H1 (cell line): Measurements from ENCODE around the gene MBD3. TPM values are rescaled to one million over a fixed set of nuclear protein-coding genes. Genes with fewer than 3 reads are reported as not detected.

Experiments used
- CTCF ChIA-PET: fragments of 300-600 bp; sonication (Branson Sonifier 250); formaldehyde crosslinking; loops from one replicate; lab custom pipeline; 2021; ENCODE audit not compliant: partially characterized antibody; lab: Charles Lee
- POLR2A ChIA-PET: fragments of 300-600 bp; sonication (Branson Sonifier 250); formaldehyde crosslinking; loops from one replicate; lab custom pipeline; 2021; ENCODE audit warnings: inconsistent platforms; ENCODE audit not compliant: partially characterized antibody; lab: Charles Lee
- DNase-seq, 2 experiments: peaks; one replicate each; pipeline versions ENCODE4 v3.0.0 to v3.0.0-alpha.2; 2010 to 2022; ENCODE audit warnings: low spot score in 2 of 2, low read depth in 1 of 2, mixed read lengths in 1 of 2
- FAIRE-seq: peaks from 2 replicates; lab custom pipeline; 2011; peaks lifted over from hg19 to GRCh38; lab: Jason Lieb, UNC
- H2AFZ ChIP-seq: 2 replicates; pipeline ENCODE4 v1.8.1; 2012; ENCODE audit warnings: low read length, inconsistent platforms
- H2AK5ac ChIP-seq: 2 replicates; pipeline ENCODE4 v1.6.1; 2013; ENCODE audit warnings: low read depth, low read length
- H2BK120ac ChIP-seq: replicated peaks from 2 replicates; pipeline ENCODE3; 2013; ENCODE audit warnings: low read depth, low read length, inconsistent platforms
- H2BK12ac ChIP-seq: 2 replicates; pipeline ENCODE4 v1.6.1; 2013; ENCODE audit warnings: low read depth, low read length
- H2BK15ac ChIP-seq: 2 replicates; pipeline ENCODE4 v1.6.1; 2013; ENCODE audit warnings: low read length
- H2BK20ac ChIP-seq: 2 replicates; pipeline ENCODE4 v1.6.1; 2013; ENCODE audit warnings: low read length
- H2BK5ac ChIP-seq: 2 replicates; pipeline ENCODE4 v1.6.1; 2013; ENCODE audit warnings: low read depth, low read length
- H3K14ac ChIP-seq: 2 replicates; pipeline ENCODE4 v1.6.1; 2013; ENCODE audit warnings: inconsistent platforms; ENCODE audit not compliant: insufficient read length
- H3K18ac ChIP-seq: 2 replicates; pipeline ENCODE4 v1.6.1; 2013; ENCODE audit warnings: low read length; ENCODE audit errors: extremely low read depth
- H3K23ac ChIP-seq: 2 replicates; pipeline ENCODE4 v1.6.1; 2013; ENCODE audit warnings: inconsistent platforms; ENCODE audit not compliant: insufficient read length
- H3K23me2 ChIP-seq: 2 replicates; pipeline ENCODE4 v1.6.1; 2013; ENCODE audit warnings: low read depth, low read length
- H3K27ac ChIP-seq: 2 replicates; pipeline ENCODE4 v1.6.1; 2011; ENCODE audit warnings: low read depth, low read length, inconsistent platforms
- H3K27me3 ChIP-seq, 4 experiments: replicated peaks in 1 of 4; 1 replicate in 1 of 4; 2 replicates in 3 of 4; pipeline versions ENCODE4 v1.6.1 to v1.8.1; 2011 to 2013; ENCODE audit warnings: low read length in 3 of 4, mild to moderate bottlenecking in 3 of 4, inconsistent platforms in 2 of 4, mixed read lengths in 2 of 4, moderate library complexity in 1 of 4; ENCODE audit not compliant: control insufficient read depth in 3 of 4, insufficient read depth in 3 of 4; ENCODE audit errors: extremely low read depth in 1 of 4
- H3K36me3 ChIP-seq, 4 experiments: 2 replicates each; pipeline versions ENCODE4 v1.6.1 to v1.8.1; 2011 to 2013; ENCODE audit warnings: mild to moderate bottlenecking in 4 of 4, low read length in 3 of 4, moderate library complexity in 2 of 4, control low read depth in 1 of 4, inconsistent platforms in 1 of 4; ENCODE audit not compliant: insufficient read depth in 4 of 4, control insufficient read depth in 2 of 4
- H3K4ac ChIP-seq: replicated peaks from 2 replicates; pipeline ENCODE3; 2013; ENCODE audit warnings: low read length, low read depth, mixed read lengths, inconsistent platforms; ENCODE audit not compliant: insufficient read length
- H3K4me1 ChIP-seq, 4 experiments: replicated peaks in 1 of 4; 1 replicate in 1 of 4; 2 replicates in 3 of 4; pipeline versions ENCODE4 v1.6.1 to v1.8.1; 2011 to 2013; ENCODE audit warnings: low read length in 3 of 4, inconsistent platforms in 2 of 4, mixed read lengths in 1 of 4; ENCODE audit not compliant: insufficient read depth in 4 of 4, control insufficient read depth in 3 of 4
- H3K4me2 ChIP-seq, 2 experiments: 2 replicates each; pipeline versions ENCODE4 v1.6.1 to v1.8.1; 2011 to 2013; ENCODE audit warnings: low read depth in 2 of 2, low read length in 2 of 2, control low read depth in 1 of 2, inconsistent platforms in 1 of 2, mild to moderate bottlenecking in 1 of 2; ENCODE audit not compliant: insufficient read depth in 1 of 2
- H3K4me3 ChIP-seq, 4 experiments: fragments of 200-600, 300-600 bp in 1 of 4; sonication (generic), shearing (Covaris generic), sonication (Bioruptor Twin) in 1 of 4; 2 replicates each; pipeline versions ENCODE4 v1.5.1 to v1.8.1; 2011 to 2016; ENCODE audit warnings: low read length in 4 of 4, low read depth in 3 of 4, control low read depth in 2 of 4, inconsistent platforms in 2 of 4, mild to moderate bottlenecking in 2 of 4, mixed read lengths in 1 of 4, moderate library complexity in 1 of 4; ENCODE audit not compliant: insufficient read depth in 2 of 4; ENCODE audit errors: extremely low read depth in 1 of 4
- H3K56ac ChIP-seq: replicated peaks from 2 replicates; pipeline ENCODE3; 2013; ENCODE audit warnings: low read depth, mild to moderate bottlenecking, mixed read lengths, low read length, inconsistent platforms; ENCODE audit not compliant: insufficient read length
- H3K79me1 ChIP-seq: 2 replicates; pipeline ENCODE4 v1.6.1; 2013; ENCODE audit warnings: low read depth, low read length, control low read depth
- H3K79me2 ChIP-seq, 2 experiments: 2 replicates each; pipeline versions ENCODE4 v1.6.1 to v1.8.1; 2012 to 2013; ENCODE audit warnings: low read length in 2 of 2, mild to moderate bottlenecking in 2 of 2, inconsistent platforms in 1 of 2; ENCODE audit not compliant: insufficient read depth in 2 of 2, control insufficient read depth in 1 of 2
- H3K9ac ChIP-seq, 4 experiments: replicated peaks in 1 of 4; 1 replicate in 1 of 4; 2 replicates in 3 of 4; pipeline versions ENCODE4 v1.6.1 to v1.8.1; 2011 to 2013; ENCODE audit warnings: low read depth in 3 of 4, low read length in 3 of 4, control low read depth in 2 of 4, mild to moderate bottlenecking in 2 of 4, moderate library complexity in 2 of 4, inconsistent platforms in 1 of 4; ENCODE audit errors: extremely low read depth in 1 of 4
- H3K9me3 ChIP-seq, 2 experiments: 2 replicates each; pipeline versions ENCODE4 v1.6.1 to v1.8.1; 2012 to 2013; ENCODE audit warnings: mild to moderate bottlenecking in 2 of 2, moderate library complexity in 2 of 2, control low read depth in 1 of 2, inconsistent platforms in 1 of 2, low read depth in 1 of 2, low read length in 1 of 2, mixed read lengths in 1 of 2; ENCODE audit not compliant: insufficient read depth in 2 of 2
- H4K20me1 ChIP-seq, 2 experiments: replicated peaks in 1 of 2; 2 replicates each; pipeline versions ENCODE3 to v1.8.1; 2011 to 2013; ENCODE audit warnings: inconsistent platforms in 2 of 2, low read length in 2 of 2, mild to moderate bottlenecking in 1 of 2; ENCODE audit not compliant: insufficient read depth in 2 of 2, control insufficient read depth in 1 of 2
- H4K5ac ChIP-seq: 2 replicates; pipeline ENCODE4 v1.6.1; 2013; ENCODE audit warnings: low read length, low read depth, mixed read lengths, inconsistent platforms; ENCODE audit not compliant: insufficient read length
- H4K8ac ChIP-seq: 2 replicates; pipeline ENCODE4 v1.8.0; 2013; ENCODE audit warnings: mild to moderate bottlenecking, moderate library complexity, low read length, inconsistent platforms; ENCODE audit not compliant: insufficient read depth; ENCODE audit errors: extremely low read depth
- H4K91ac ChIP-seq: replicated peaks from 2 replicates; pipeline ENCODE3; 2013; ENCODE audit warnings: low read length, mixed read lengths, inconsistent platforms; ENCODE audit not compliant: insufficient read length
- CBX5 ChIP-seq: fragments of 300-800, 300-1000 bp; sonication (generic); IDR thresholded peaks from 2 replicates; pipeline ENCODE4 v1.7.1; 2016; ENCODE audit warnings: antibody characterized with exemption, low read length, low read depth
- CBX8 ChIP-seq: fragments of 300-800, 300-1000 bp; sonication (generic); IDR thresholded peaks from 2 replicates; pipeline ENCODE4 v1.7.1; 2016; ENCODE audit warnings: low read depth, low read length, borderline replicate concordance
- CHD2 ChIP-seq: IDR thresholded peaks from 2 replicates; pipeline ENCODE4 v1.6.1; 2012; ENCODE audit warnings: low read length, improper control_type of control experiment
- CTCF ChIP-seq, 3 experiments: IDR thresholded peaks; 1 replicate in 2 of 3; 2 replicates in 1 of 3; pipeline versions ENCODE4 v1.5.1 to v1.6.1; 2011; ENCODE audit warnings: low read length in 3 of 3, mild to moderate bottlenecking in 3 of 3, inconsistent platforms in 2 of 3, low read depth in 1 of 3, moderate library complexity in 1 of 3; ENCODE audit not compliant: insufficient read depth in 1 of 3; ENCODE audit errors: control extremely low read depth in 1 of 3
- EGR1 ChIP-seq: IDR thresholded peaks from 2 replicates; pipeline ENCODE4 v1.6.1; 2011; ENCODE audit warnings: low read depth, low read length, borderline replicate concordance
- FOSL1 ChIP-seq: IDR thresholded peaks from 2 replicates; pipeline ENCODE4 v1.6.1; 2011; ENCODE audit warnings: mild to moderate bottlenecking, low read depth, low read length, moderate library complexity; ENCODE audit not compliant: insufficient read depth
- RXRA ChIP-seq: IDR thresholded peaks from 2 replicates; pipeline ENCODE4 v1.6.1; 2011; ENCODE audit warnings: low read depth, mild to moderate bottlenecking, low read length, moderate library complexity; ENCODE audit not compliant: insufficient read depth
- SIRT6 ChIP-seq: IDR thresholded peaks from one replicate; pipeline ENCODE4 v1.7.1; 2012; ENCODE audit warnings: low read length, inconsistent platforms
- SP1 ChIP-seq: IDR thresholded peaks from 2 replicates; pipeline ENCODE4 v1.6.1; 2011; ENCODE audit warnings: low read depth, low read length
- SP2 ChIP-seq: IDR thresholded peaks from 2 replicates; pipeline ENCODE4 v1.6.1; 2012; ENCODE audit warnings: mild to moderate bottlenecking, low read length, inconsistent platforms
- SUZ12 ChIP-seq: fragments of 200-600 bp; sonication (generic); IDR thresholded peaks from 2 replicates; pipeline ENCODE4 v1.6.1; 2012; ENCODE audit warnings: mild to moderate bottlenecking, inconsistent platforms, low read length, moderate library complexity, mixed read lengths
- TBP ChIP-seq: IDR thresholded peaks from 2 replicates; pipeline ENCODE4 v1.6.1; 2011; ENCODE audit warnings: low read depth, low read length, improper control_type of control experiment
- WGBS, 2 experiments: shearing (Covaris generic) in 1 of 2; methylation state at CpG; one replicate each; pipeline versions ENCODE4 v1.1.6 to v1.1.7; 2013 to 2015; ENCODE audit warnings: low lambda C conversion rate in 2 of 2, mixed read lengths in 2 of 2, inconsistent platforms in 1 of 2, low coverage in 1 of 2, missing lambda C conversion rate in 1 of 2; ENCODE audit not compliant: insufficient replicate concordance in 2 of 2, insufficient coverage in 1 of 2, insufficient read length in 1 of 2; ENCODE audit errors: extremely low coverage in 1 of 2, missing lambda C conversion rate in 1 of 2; 5-methylcytosine and 5-hydroxymethylcytosine counted together
- polyA plus RNA-seq, 7 experiments: library from polyadenylated mRNA; depleted of rRNA in 3 of 7; stranded (reverse) in 5 of 7; unstranded in 2 of 7; fragments of >200 nt in 5 of 7; fragments of 200-250 nt in 2 of 7; gene quantifications; 1 replicate in 5 of 7; 2 replicates in 1 of 7; 4 replicates in 1 of 7; pipeline versions ENCODE4 v1.2.1 to v1.2.3, GENCODE V29; 2011 to 2013; ENCODE audit warnings: missing spikeins in 2 of 7, mixed read lengths in 2 of 7
- total RNA-seq: library from RNA; stranded (reverse); fragmentation: NEBNext Ultra II Directional; extraction: Animal tissue kit (Norgen Biotek cat#: 25700); gene quantifications from 2 replicates; pipeline ENCODE4 v1.2.1, GENCODE V29; 2021

MBD3 gene
- total and polyA plus RNA-seq, 2 of the 8 experiments (the other 6 are each of a cell fraction or from before 2014, with no cell fraction given), result 88.2 to 110 TPM

GRCh38 chr19:1620502-1620901 lies 27.8 kb upstream of the MBD3 start:
- WGBS, 2 experiments, result 72% methylated on average over 5 of the region's 11 CpGs; no CpG with 5 or more reads in 1 of the 2 experiments
- no peak overlapping the region for H3K14ac ChIP-seq
- no peak for FAIRE-seq
- peaks cover 0 to 4% of the 10 kb centered on the region in 2 experiments; a peak in 1 of 4 replicates for H3K79me2 ChIP-seq
- H2BK5ac ChIP-seq, result no peak overlapping the region
- no peaks in the 10 kb centered on the region for H3K23me2 ChIP-seq
- H2BK20ac ChIP-seq, result no peak overlapping the region
- H3K4me2 ChIP-seq, result no peak overlapping the region
- H3K23ac ChIP-seq, result no peak overlapping the region
- H3K4ac ChIP-seq, result no peak overlapping the region
- H3K18ac ChIP-seq, result no peak overlapping the region; the same call in 1 of the 2 replicates
- no peak overlapping the region for H2BK120ac ChIP-seq
- H2AFZ ChIP-seq, result no peak overlapping the region
- H3K79me1 ChIP-seq, result peaks cover 3% of the 10 kb centered on the region; the same call in 1 of the 2 replicates
- peaks cover 19 to 28% of the 10 kb centered on the region in 2 experiments for H4K20me1 ChIP-seq
- H3K27ac ChIP-seq, result 0 out of 2 replicates have a peak overlapping the region, but pooled peaks have one; percentile 50
- no peak overlapping the region for H4K91ac ChIP-seq
- H3K27me3 ChIP-seq, result no peaks in the 10 kb centered on the region
- no peak overlapping the region for H2AK5ac ChIP-seq
- H3K4me3 ChIP-seq, result no peak overlapping the region
- H4K8ac ChIP-seq, result no peak overlapping the region
- H3K36me3 ChIP-seq, result peaks cover 19 to 78% (median 58%) of the 10 kb centered on the region in 4 experiments
- H3K9me3 ChIP-seq, result no peaks in the 10 kb centered on the region
- H2BK15ac ChIP-seq, result no peak overlapping the region
- H2BK12ac ChIP-seq, result no peak overlapping the region
- peaks cover 0 to 8% (median 4%) of the 10 kb centered on the region in 4 experiments; a peak in 3 of 7 replicates for H3K4me1 ChIP-seq
- ChIA-PET CTCF (interaction anchor here (0.6 to 1.2 kb wide), 2 partner anchors 51 to 52 kb away, joined by 3 read pairs; no protein-coding TSS in a partner anchor), POLR2A (interaction anchor here (0.6 to 2.0 kb wide), 3 partner anchors 12 to 45 kb away, joined by 3 to 6 read pairs (median 3); no protein-coding TSS in a partner anchor)
- H3K9ac ChIP-seq, result peak overlapping the region in 2 of 4 experiments; percentile 13 to 16; a peak in 1 of 7 replicates
- no peak overlapping the region for H3K56ac ChIP-seq
- DNase-seq, result no peak
- no peak overlapping the region for H4K5ac ChIP-seq
- TF ChIP-seq SUZ12 (no peak), FOSL1 (no peak), CBX5 (no peak), SP2 (no peak), CBX8 (no peak), RXRA (no peak), TBP (no peak), SIRT6 (no peak), CHD2 (no peak), EGR1 (no peak), SP1 (no peak), CTCF (IDR thresholded peaks at IDR 0.05; ENCODE audit: control extremely low read depth in 1 of 3, insufficient read depth in 1 of 3, low read depth in 1 of 3, low read length in 3 of 3) (no peak)
